GM12878 (cell line): Measurements from ENCODE around the gene GGT5. TPM values are rescaled to one million over a fixed set of nuclear protein-coding genes. Genes with fewer than 3 reads are reported as not detected.
A peak's percentile ranks its signal among the peaks of the same experiment; 100 is the strongest.

Experiments
- ATAC-seq: fragments of 200-7000 bp; cut with Tn5 transposase; 3 replicates; pipeline ENCODE4 v1.9.1; 2020; ENCODE audit warnings: mild to moderate bottlenecking, moderate library complexity
- BruUV-seq: library from RNA; stranded (reverse); fragments of 400-500 nt; replicated peaks from 2 replicates; lab custom pipeline; 2021; lab: Mats Ljungman, UMichigan
- CTCF ChIA-PET: fragments of 300-600 bp; sonication (Branson Sonifier 250); formaldehyde crosslinking; extraction: SDS; loops from one replicate; lab custom pipeline; 2021; ENCODE audit warnings: inconsistent platforms; lab: Yijun Ruan, JAX
- POLR2A ChIA-PET: fragments of 350-600 bp; formaldehyde crosslinking; extraction: SDS; loops from one replicate; lab custom pipeline; 2021; ENCODE audit warnings: inconsistent platforms; lab: Charles Lee
- RAD21 ChIA-PET: fragments of 300-600 bp; sonication (Branson Sonifier 250); formaldehyde crosslinking; loops from one replicate; lab custom pipeline; 2023; ENCODE audit warnings: antibody characterized with exemption; ENCODE audit not compliant: unreplicated experiment; lab: Charles Lee
- SMC1A ChIA-PET: fragments of 300-600 bp; sonication (Branson Sonifier 250); formaldehyde crosslinking; loops from one replicate; lab custom pipeline; 2023; ENCODE audit not compliant: unreplicated experiment, uncharacterized antibody; lab: Charles Lee
- DNase-seq: peaks from one replicate; pipeline ENCODE4 v3.0.0-alpha.2; 2011; ENCODE audit warnings: low read depth, low spot score
- FAIRE-seq: peaks from 3 replicates; lab custom pipeline; 2011; peaks lifted over from hg19 to GRCh38; lab: Jason Lieb, UNC
- H2AFZ ChIP-seq: 2 replicates; pipeline ENCODE4 v1.6.0; 2011; ENCODE audit warnings: low read depth, low read length, control low read depth; ENCODE audit not compliant: control insufficient read depth
- H3K27ac ChIP-seq: 2 replicates; pipeline ENCODE4 v1.5.1; 2011; ENCODE audit warnings: control low read depth; ENCODE audit not compliant: control insufficient read depth, insufficient read depth
- H3K27me3 ChIP-seq, 2 experiments: replicated peaks in 1 of 2; 2 replicates each; pipeline versions ENCODE4 v1.6.0 to v1.6.1; 2011; ENCODE audit warnings: low read length in 1 of 2; ENCODE audit not compliant: control insufficient read depth in 2 of 2, insufficient read depth in 2 of 2
- H3K36me3 ChIP-seq, 2 experiments: 2 replicates each; pipeline ENCODE4 v1.5.1; 2011; ENCODE audit warnings: low read length in 1 of 2; ENCODE audit not compliant: control insufficient read depth in 2 of 2, insufficient read depth in 2 of 2
- H3K4me1 ChIP-seq: 2 replicates; pipeline ENCODE4 v1.6.1; 2011; ENCODE audit warnings: mild to moderate bottlenecking, low read length, moderate library complexity, mixed read lengths; ENCODE audit not compliant: control insufficient read depth, insufficient read depth
- H3K4me2 ChIP-seq: 2 replicates; pipeline ENCODE4 v1.6.0; 2011; ENCODE audit warnings: control low read depth; ENCODE audit not compliant: control insufficient read depth, insufficient read depth
- H3K4me3 ChIP-seq: fragments of 200-600 bp; sonication (generic); 2 replicates; pipeline ENCODE4 v1.5.1; 2016
- H3K79me2 ChIP-seq: 2 replicates; pipeline ENCODE4 v1.6.0; 2011; ENCODE audit warnings: low read length; ENCODE audit not compliant: control insufficient read depth, insufficient read depth
- H3K9ac ChIP-seq: 2 replicates; pipeline ENCODE4 v1.8.0; 2011; ENCODE audit warnings: low read length, control low read depth, mixed read lengths; ENCODE audit not compliant: control insufficient read depth, insufficient read depth
- H3K9me3 ChIP-seq: replicated peaks from 3 replicates; pipeline ENCODE4 v1.5.1; 2011; ENCODE audit warnings: mild to moderate bottlenecking, low read length; ENCODE audit not compliant: control insufficient read depth, insufficient read depth
- H4K20me1 ChIP-seq: 2 replicates; pipeline ENCODE4 v1.6.0; 2011; ENCODE audit not compliant: control insufficient read depth, insufficient read depth
- ATF7 ChIP-seq: fragments of 450-650 bp; IDR thresholded peaks from 2 replicates; pipeline ENCODE4 v1.6.1; 2016; ENCODE audit warnings: low read depth, mild to moderate bottlenecking
- BMI1 ChIP-seq: fragments of 450-650 bp; IDR thresholded peaks from 2 replicates; pipeline ENCODE4 v1.6.1; 2016; ENCODE audit warnings: mild to moderate bottlenecking, moderate library complexity, borderline replicate concordance
- CBX3 ChIP-seq: fragments of 200-600 bp; sonication (generic); IDR thresholded peaks from 2 replicates; pipeline ENCODE4 v1.6.1; 2016; ENCODE audit warnings: low read depth, borderline replicate concordance
- E2F4 ChIP-seq: IDR thresholded peaks from 2 replicates; pipeline ENCODE4 v1.6.1; 2012; ENCODE audit warnings: low read depth, low read length, improper control_type of control experiment
- ESRRA ChIP-seq: IDR thresholded peaks from 2 replicates; pipeline ENCODE4 v1.6.1; 2012; ENCODE audit warnings: mild to moderate bottlenecking, low read length, improper control_type of control experiment
- ETV6 ChIP-seq, 2 experiments: fragments of 450-650 bp in 1 of 2; IDR thresholded peaks in 1 of 2; conservative IDR thresholded peaks in 1 of 2; 2 replicates each; pipeline ENCODE4 v1.6.1; 2014; ENCODE audit warnings: antibody characterized with exemption in 1 of 2, borderline replicate concordance in 1 of 2, low read depth in 1 of 2, mild to moderate bottlenecking in 1 of 2, moderate library complexity in 1 of 2
- HDGF ChIP-seq: fragments of 450-650 bp; IDR thresholded peaks from 2 replicates; pipeline ENCODE4 v1.6.1; 2016; ENCODE audit warnings: antibody characterized with exemption
- IRF4 ChIP-seq: IDR thresholded peaks from 2 replicates; pipeline ENCODE4 v1.6.1; 2011; ENCODE audit warnings: low read depth, low read length
- MTA3 ChIP-seq: IDR thresholded peaks from 2 replicates; pipeline ENCODE4 v1.6.1; 2012; ENCODE audit warnings: low read length, inconsistent platforms, borderline replicate concordance
- MYB ChIP-seq: fragments of 150-350 bp; IDR thresholded peaks from 2 replicates; pipeline ENCODE4 v1.6.1; 2014; ENCODE audit warnings: mild to moderate bottlenecking, low read depth, low read length, borderline replicate concordance
- POLR2AphosphoS2 ChIP-seq: IDR thresholded peaks from 2 replicates; pipeline ENCODE4 v1.6.1; 2011; ENCODE audit warnings: low read depth, mild to moderate bottlenecking, low read length, improper control_type of control experiment, moderate library complexity
- RCOR1 ChIP-seq: conservative IDR thresholded peaks from 2 replicates; pipeline ENCODE4 v1.6.1; 2012; ENCODE audit warnings: low read depth, low read length, improper control_type of control experiment
- RELB ChIP-seq: fragments of 450-650 bp; IDR thresholded peaks from 2 replicates; pipeline ENCODE4 v1.6.1; 2017; ENCODE audit warnings: low read depth, mild to moderate bottlenecking, moderate library complexity
- SPI1 ChIP-seq: IDR thresholded peaks from 2 replicates; pipeline ENCODE4 v1.6.1; 2011; ENCODE audit warnings: low read depth, mild to moderate bottlenecking, low read length, moderate library complexity, borderline replicate concordance; ENCODE audit not compliant: insufficient read depth
- SREBF2 ChIP-seq: IDR thresholded peaks from 2 replicates; pipeline ENCODE4 v1.6.1; 2012; ENCODE audit warnings: mild to moderate bottlenecking, low read length
- TBL1XR1 ChIP-seq: IDR thresholded peaks from 2 replicates; pipeline ENCODE4 v1.6.1; 2012; ENCODE audit warnings: low read depth, low read length, improper control_type of control experiment
- TCF3 ChIP-seq: IDR thresholded peaks from 2 replicates; pipeline ENCODE4 v1.6.1; 2012; ENCODE audit warnings: low read depth, mild to moderate bottlenecking, low read length, borderline replicate concordance; ENCODE audit not compliant: insufficient read depth
- ZBTB4 ChIP-seq: fragments of 450-650 bp; formaldehyde crosslinking; IDR thresholded peaks from 2 replicates; pipeline ENCODE4 v1.4.0; 2022; ENCODE audit warnings: mild to moderate bottlenecking, moderate library complexity
- ZNF622 ChIP-seq: fragments of 450-650 bp; IDR thresholded peaks from 2 replicates; pipeline ENCODE4 v1.6.1; 2017; ENCODE audit warnings: mild to moderate bottlenecking, inconsistent platforms
- WGBS: methylation state at CpG from one replicate; pipeline ENCODE4 v1.1.6; 2016; ENCODE audit warnings: low lambda C conversion rate; ENCODE audit not compliant: insufficient replicate concordance, insufficient coverage; ENCODE audit errors: missing lambda C conversion rate; 5-methylcytosine and 5-hydroxymethylcytosine counted together
- in situ Hi-C: fragments of 300-500 bp; cut with MboI; formaldehyde crosslinking; loops from 9 replicates; pipeline ENCODE4 v1.14.3; 2018; ENCODE audit warnings: mixed read lengths
- intact Hi-C: fragments of 100-400 bp; cut with micrococcal nuclease; formaldehyde crosslinking; loops from one replicate; pipeline ENCODE4 v1.14.2; 2022; ENCODE audit not compliant: unreplicated experiment
- polyA plus RNA-seq, 11 experiments: library from polyadenylated mRNA; depleted of rRNA in 4 of 11; unstranded in 6 of 11; stranded (reverse) in 5 of 11; fragments of >200 nt; fragmentation: Nextera tagmentation in 4 of 11; fragmentation: Illumina TruSeq in 1 of 11; extraction: Ambion mirVana in 4 of 11; extraction: Trizol in 1 of 11; gene quantifications; 1 replicate in 1 of 11; 2 replicates in 10 of 11; pipeline versions ENCODE4 v1.2.1 to v1.2.3, GENCODE V29; 2011 to 2016; ENCODE audit warnings: inconsistent platforms in 2 of 11, missing spikeins in 2 of 11, low read depth in 1 of 11
- total RNA-seq, 4 experiments: library from RNA; depleted of rRNA in 3 of 4; stranded (reverse); fragments of >200 nt in 3 of 4; fragmentation: Illumina TruSeq in 1 of 4; extraction: Trizol in 1 of 4; gene quantifications; 2 replicates each; pipeline versions ENCODE4 v1.2.1 to v1.2.3, GENCODE V29; 2013 to 2021

GGT5 gene
- total and polyA plus RNA-seq, 10 of the 15 experiments (the other 5 are each of a cell fraction or from before 2014, with no cell fraction given), result 0.34 TPM; not detected in 9

GRCh38 chr22:24244144-24244787, 616 bp downstream of the GGT5 start:
- in situ Hi-C loops (no loop called here), intact Hi-C loops (loop anchor here (10.0 kb wide), 1 partner anchor 289 kb away; no protein-coding TSS in a partner anchor)
- no peak overlapping the region for H3K4me3 ChIP-seq
- H4K20me1 ChIP-seq, result no peaks in the 10 kb centered on the region
- ATAC-seq, result no peak
- no peaks in the 10 kb centered on the region for H3K9me3 ChIP-seq
- no TSS peak for BruUV-seq
- H3K9ac ChIP-seq, result no peak overlapping the region
- H2AFZ ChIP-seq, result no peak overlapping the region
- ChIA-PET POLR2A (no interaction called here), RAD21 (no interaction called here), CTCF (interaction anchor here (0.6 to 2.2 kb wide), 2 partner anchors 54 to 58 kb away, joined by 3 to 9 read pairs; no protein-coding TSS in a partner anchor), SMC1A (no interaction called here)
- H3K27ac ChIP-seq, result no peak overlapping the region
- no peaks in the 10 kb centered on the region for H3K79me2 ChIP-seq
- no peaks in the 10 kb centered on the region for H3K36me3 ChIP-seq
- no peak overlapping the region for H3K4me2 ChIP-seq
- H3K27me3 ChIP-seq, result no peaks in the 10 kb centered on the region
- FAIRE-seq, result no peak
- 60% methylated on average over 19 of the region's 19 CpGs for WGBS
- no peak for DNase-seq
- peaks cover 15% of the 10 kb centered on the region for H3K4me1 ChIP-seq
- TF ChIP-seq RELB (no peak), BMI1 (no peak), ZNF622 (no peak), E2F4 (no peak), ETV6 (conservative IDR thresholded peaks at IDR 0.05 in 1 of 2, IDR thresholded peaks at IDR 0.05 in 1 of 2; ENCODE audit: borderline replicate concordance in 1 of 2, low read depth in 1 of 2) (no peak), RCOR1 (no peak), MTA3 (no peak), ZBTB4 (no peak), SPI1 (no peak), CBX3 (no peak), TCF3 (0 out of 2 replicates have a peak, but pooled peaks have one; percentile 54), ATF7 (peak; percentile 40; the same call in 1 of the 2 replicates), POLR2AphosphoS2 (no peak), SREBF2 (no peak), MYB (no peak), TBL1XR1 (no peak), IRF4 (no peak), HDGF (peak; percentile 64; the same call in 1 of the 2 replicates), ESRRA (no peak)
